ENCODE data around the gene TCOF1. TPM values are rescaled to one million over a fixed set of nuclear protein-coding genes. Genes with fewer than 3 reads are reported as not detected.

TCOF1 gene
- total and polyA plus RNA-seq, 2 experiments from 2014 or later = 86.8 to 165 TPM

DNA sequence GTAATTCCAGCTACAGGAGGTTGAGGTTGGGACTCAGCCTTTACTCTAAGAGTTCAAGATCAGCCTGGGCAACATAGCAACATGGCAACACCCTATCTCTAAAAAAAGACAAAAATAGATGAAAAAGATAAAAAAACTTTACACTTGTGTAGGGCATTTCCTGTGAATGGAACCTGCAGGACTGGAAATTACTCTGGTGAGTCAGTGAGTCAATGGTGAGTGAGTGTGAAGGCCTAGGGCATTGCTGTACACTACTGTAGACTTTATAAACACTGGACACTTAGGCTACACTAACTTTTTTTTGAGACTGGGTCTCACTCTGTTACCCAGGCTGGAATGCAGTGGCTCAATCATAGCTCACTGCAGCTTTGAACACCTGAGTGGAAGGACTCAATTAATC lies 35.3 kb upstream of the TCOF1 start:
- no peaks in the 10 kb centered on the region for H3K27me3 ChIP-seq (ENCODE audit: insufficient read depth)
- no peaks in the 10 kb centered on the region for H3K36me3 ChIP-seq (ENCODE audit: insufficient read depth)
- ATAC-seq = no peak
- H3K4me1 ChIP-seq (ENCODE audit: insufficient read depth) = no peaks in the 10 kb centered on the region
- peaks cover 10% of the 10 kb centered on the region for H3K4me1 Mint-ChIP-seq
- H4K20me1 ChIP-seq (replicated peaks; ENCODE audit: insufficient read depth) = no peaks in the 10 kb centered on the region
- H3K27me3 Mint-ChIP-seq (ENCODE audit: insufficient read depth, low read depth, poor library complexity) = peaks cover 9% of the 10 kb centered on the region
- no peaks in the 10 kb centered on the region for H3K9me3 Mint-ChIP-seq
- H3K36me3 Mint-ChIP-seq (ENCODE audit: low read depth) = no peaks in the 10 kb centered on the region
- no peak for TF ChIP-seq CREB1 (CRISPR knock-in tag; IDR thresholded peaks at IDR 0.05; ENCODE audit: low read depth)
- TF ChIP-seq EZH2 (IDR thresholded peaks at IDR 0.05; ENCODE audit: low read depth, unreplicated experiment) = no peak
- TF ChIP-seq ZNF462 (CRISPR knock-in tag; IDR thresholded peaks at IDR 0.05) = no peak
- TF ChIP-seq, protein P1, sequence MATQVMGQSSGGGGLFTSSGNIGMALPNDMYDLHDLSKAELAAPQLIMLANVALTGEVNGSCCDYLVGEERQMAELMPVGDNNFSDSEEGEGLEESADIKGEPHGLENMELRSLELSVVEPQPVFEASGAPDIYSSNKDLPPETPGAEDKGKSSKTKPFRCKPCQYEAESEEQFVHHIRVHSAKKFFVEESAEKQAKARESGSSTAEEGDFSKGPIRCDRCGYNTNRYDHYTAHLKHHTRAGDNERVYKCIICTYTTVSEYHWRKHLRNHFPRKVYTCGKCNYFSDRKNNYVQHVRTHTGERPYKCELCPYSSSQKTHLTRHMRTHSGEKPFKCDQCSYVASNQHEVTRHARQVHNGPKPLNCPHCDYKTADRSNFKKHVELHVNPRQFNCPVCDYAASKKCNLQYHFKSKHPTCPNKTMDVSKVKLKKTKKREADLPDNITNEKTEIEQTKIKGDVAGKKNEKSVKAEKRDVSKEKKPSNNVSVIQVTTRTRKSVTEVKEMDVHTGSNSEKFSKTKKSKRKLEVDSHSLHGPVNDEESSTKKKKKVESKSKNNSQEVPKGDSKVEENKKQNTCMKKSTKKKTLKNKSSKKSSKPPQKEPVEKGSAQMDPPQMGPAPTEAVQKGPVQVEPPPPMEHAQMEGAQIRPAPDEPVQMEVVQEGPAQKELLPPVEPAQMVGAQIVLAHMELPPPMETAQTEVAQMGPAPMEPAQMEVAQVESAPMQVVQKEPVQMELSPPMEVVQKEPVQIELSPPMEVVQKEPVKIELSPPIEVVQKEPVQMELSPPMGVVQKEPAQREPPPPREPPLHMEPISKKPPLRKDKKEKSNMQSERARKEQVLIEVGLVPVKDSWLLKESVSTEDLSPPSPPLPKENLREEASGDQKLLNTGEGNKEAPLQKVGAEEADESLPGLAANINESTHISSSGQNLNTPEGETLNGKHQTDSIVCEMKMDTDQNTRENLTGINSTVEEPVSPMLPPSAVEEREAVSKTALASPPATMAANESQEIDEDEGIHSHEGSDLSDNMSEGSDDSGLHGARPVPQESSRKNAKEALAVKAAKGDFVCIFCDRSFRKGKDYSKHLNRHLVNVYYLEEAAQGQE (IDR thresholded peaks at IDR 0.05; ENCODE audit: unreplicated experiment) = no peak
- TF ChIP-seq JUNB (IDR thresholded peaks at IDR 0.05; ENCODE audit: unreplicated experiment) = no peak
- no peak for TF ChIP-seq STAT1 (IDR thresholded peaks at IDR 0.05; ENCODE audit: unreplicated experiment)
- TF ChIP-seq ZNF114 (CRISPR knock-in tag; IDR thresholded peaks at IDR 0.05) = no peak
- TF ChIP-seq, protein P2, sequence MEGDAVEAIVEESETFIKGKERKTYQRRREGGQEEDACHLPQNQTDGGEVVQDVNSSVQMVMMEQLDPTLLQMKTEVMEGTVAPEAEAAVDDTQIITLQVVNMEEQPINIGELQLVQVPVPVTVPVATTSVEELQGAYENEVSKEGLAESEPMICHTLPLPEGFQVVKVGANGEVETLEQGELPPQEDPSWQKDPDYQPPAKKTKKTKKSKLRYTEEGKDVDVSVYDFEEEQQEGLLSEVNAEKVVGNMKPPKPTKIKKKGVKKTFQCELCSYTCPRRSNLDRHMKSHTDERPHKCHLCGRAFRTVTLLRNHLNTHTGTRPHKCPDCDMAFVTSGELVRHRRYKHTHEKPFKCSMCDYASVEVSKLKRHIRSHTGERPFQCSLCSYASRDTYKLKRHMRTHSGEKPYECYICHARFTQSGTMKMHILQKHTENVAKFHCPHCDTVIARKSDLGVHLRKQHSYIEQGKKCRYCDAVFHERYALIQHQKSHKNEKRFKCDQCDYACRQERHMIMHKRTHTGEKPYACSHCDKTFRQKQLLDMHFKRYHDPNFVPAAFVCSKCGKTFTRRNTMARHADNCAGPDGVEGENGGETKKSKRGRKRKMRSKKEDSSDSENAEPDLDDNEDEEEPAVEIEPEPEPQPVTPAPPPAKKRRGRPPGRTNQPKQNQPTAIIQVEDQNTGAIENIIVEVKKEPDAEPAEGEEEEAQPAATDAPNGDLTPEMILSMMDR (conservative IDR thresholded peaks at IDR 0.05; ENCODE audit: low read depth in 2 of 2) = no peak
- TF ChIP-seq, protein P3, sequence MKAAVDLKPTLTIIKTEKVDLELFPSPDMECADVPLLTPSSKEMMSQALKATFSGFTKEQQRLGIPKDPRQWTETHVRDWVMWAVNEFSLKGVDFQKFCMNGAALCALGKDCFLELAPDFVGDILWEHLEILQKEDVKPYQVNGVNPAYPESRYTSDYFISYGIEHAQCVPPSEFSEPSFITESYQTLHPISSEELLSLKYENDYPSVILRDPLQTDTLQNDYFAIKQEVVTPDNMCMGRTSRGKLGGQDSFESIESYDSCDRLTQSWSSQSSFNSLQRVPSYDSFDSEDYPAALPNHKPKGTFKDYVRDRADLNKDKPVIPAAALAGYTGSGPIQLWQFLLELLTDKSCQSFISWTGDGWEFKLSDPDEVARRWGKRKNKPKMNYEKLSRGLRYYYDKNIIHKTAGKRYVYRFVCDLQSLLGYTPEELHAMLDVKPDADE (IDR thresholded peaks at IDR 0.05) = no peak
- no peak for TF ChIP-seq EZH2phosphoT487 (IDR thresholded peaks at IDR 0.05; ENCODE audit: unreplicated experiment)
- TF ChIP-seq POLR2AphosphoS5 (IDR thresholded peaks at IDR 0.05; ENCODE audit: low read depth) = no peak
- no peak for TF ChIP-seq ZNF331 (CRISPR knock-in tag; IDR thresholded peaks at IDR 0.05; ENCODE audit: low read depth)
- H3K27ac ChIP-seq (ENCODE audit: low read depth) = no peak overlapping the region
- H2AFZ ChIP-seq = no peak overlapping the region
- H3K27ac Mint-ChIP-seq = no peak overlapping the region
- no peak overlapping the region for H3K4me2 ChIP-seq
- no peak overlapping the region for H3K4me3 ChIP-seq
- H3K9me2 ChIP-seq (ENCODE audit: insufficient read depth) = no peaks in the 10 kb centered on the region
- DNase-seq (ENCODE audit: low spot score) = no peak
- H3F3A ChIP-seq (replicated peaks; ENCODE audit: low read depth) = no peaks in the 10 kb centered on the region
- no peak overlapping the region for H3K4me3 Mint-ChIP-seq
- H3K79me2 ChIP-seq (replicated peaks; ENCODE audit: insufficient read depth) = no peaks in the 10 kb centered on the region

Measured in GM23338 (cell line).